Measurements from ENCODE around the gene TSG101.
A peak's percentile ranks its signal among the peaks of the same experiment; 100 is the strongest.

Gene TSG101

DNA sequence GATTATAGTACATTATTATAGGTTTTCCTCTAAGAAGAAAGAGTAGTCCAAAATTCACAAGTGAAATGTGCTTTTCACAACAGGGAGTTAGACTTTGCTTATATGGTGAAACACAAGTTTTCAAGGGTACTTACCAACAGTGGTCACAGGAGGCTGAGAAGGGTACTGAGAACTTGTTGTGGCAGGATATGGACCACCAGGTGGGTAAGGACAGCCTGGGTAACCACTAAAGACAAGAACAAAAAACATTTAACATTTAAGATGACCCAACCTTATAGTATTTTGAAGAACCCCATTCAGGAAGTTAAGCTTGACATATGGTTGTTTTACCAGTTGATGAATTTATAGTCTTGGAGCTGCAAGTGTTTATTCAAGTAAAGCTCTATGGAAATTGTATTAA lies 24.4 kb downstream of the TSG101 start:
- TF ChIP-seq, protein P1, sequence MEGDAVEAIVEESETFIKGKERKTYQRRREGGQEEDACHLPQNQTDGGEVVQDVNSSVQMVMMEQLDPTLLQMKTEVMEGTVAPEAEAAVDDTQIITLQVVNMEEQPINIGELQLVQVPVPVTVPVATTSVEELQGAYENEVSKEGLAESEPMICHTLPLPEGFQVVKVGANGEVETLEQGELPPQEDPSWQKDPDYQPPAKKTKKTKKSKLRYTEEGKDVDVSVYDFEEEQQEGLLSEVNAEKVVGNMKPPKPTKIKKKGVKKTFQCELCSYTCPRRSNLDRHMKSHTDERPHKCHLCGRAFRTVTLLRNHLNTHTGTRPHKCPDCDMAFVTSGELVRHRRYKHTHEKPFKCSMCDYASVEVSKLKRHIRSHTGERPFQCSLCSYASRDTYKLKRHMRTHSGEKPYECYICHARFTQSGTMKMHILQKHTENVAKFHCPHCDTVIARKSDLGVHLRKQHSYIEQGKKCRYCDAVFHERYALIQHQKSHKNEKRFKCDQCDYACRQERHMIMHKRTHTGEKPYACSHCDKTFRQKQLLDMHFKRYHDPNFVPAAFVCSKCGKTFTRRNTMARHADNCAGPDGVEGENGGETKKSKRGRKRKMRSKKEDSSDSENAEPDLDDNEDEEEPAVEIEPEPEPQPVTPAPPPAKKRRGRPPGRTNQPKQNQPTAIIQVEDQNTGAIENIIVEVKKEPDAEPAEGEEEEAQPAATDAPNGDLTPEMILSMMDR (IDR thresholded peaks at IDR 0.05) = no peak
- Mint-ChIP-seq H3K4me1 (no peaks in the 10 kb centered on the region), H3K36me3 (ENCODE audit: low read depth) (peaks cover 72% of the 10 kb centered on the region), H3K4me3 (no peak overlapping the region), H3K27ac (no peak overlapping the region), H3K27me3 (ENCODE audit: low read depth, poor library complexity) (no peaks in the 10 kb centered on the region), H3K9me3 (no peaks in the 10 kb centered on the region)
- DNase-seq = no peak

DNA sequence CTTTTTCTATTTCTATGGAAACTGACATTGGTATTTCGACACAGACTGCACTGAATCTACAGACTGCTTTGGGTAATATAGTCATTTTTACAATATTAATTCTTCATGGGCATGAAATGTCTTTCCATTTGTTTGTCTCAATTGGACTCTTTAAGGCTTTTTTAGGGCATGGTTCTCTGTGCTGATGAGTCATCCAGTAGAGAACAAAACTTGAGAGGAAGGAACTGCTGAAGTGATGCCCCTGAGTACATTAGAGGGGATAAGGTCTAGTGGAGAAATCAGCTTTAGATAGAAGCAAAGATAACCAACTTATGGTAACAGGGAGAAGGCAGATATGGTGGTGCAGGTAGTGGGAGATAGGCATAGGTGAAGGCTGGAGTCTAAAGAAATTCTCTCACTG lies 25.1 kb downstream of the TSG101 start:
- TF ChIP-seq, protein P1 (IDR thresholded peaks at IDR 0.05) = no peak
- Mint-ChIP-seq H3K4me3 (no peak overlapping the region), H3K36me3 (ENCODE audit: low read depth) (peaks cover 72% of the 10 kb centered on the region), H3K4me1 (no peaks in the 10 kb centered on the region), H3K27ac (no peak overlapping the region), H3K27me3 (ENCODE audit: low read depth, poor library complexity) (no peaks in the 10 kb centered on the region), H3K9me3 (no peaks in the 10 kb centered on the region)
- no peak for DNase-seq

DNA sequence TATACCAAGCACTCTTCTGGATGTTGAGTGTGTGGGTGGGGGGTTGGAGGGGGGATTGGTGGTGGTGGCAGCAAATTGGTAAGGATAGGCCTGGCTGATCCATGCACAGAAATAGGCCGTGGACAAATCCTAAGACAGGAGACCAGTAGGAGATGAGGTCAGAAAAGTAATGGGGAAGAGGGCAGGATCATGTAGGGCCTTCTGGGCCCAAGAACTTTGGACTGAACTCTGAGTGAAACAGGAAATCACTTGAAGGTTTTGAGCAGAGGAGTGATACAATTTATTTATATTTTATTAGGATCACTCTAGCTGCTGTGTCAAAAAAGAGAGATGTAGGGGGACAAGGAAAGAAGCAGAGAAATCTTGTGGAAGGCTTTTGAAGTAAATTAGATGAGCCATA lies 28.7 kb downstream of the TSG101 start:
- no peaks in the 10 kb centered on the region for H3K4me1 Mint-ChIP-seq
- DNase-seq = no peak

DNA sequence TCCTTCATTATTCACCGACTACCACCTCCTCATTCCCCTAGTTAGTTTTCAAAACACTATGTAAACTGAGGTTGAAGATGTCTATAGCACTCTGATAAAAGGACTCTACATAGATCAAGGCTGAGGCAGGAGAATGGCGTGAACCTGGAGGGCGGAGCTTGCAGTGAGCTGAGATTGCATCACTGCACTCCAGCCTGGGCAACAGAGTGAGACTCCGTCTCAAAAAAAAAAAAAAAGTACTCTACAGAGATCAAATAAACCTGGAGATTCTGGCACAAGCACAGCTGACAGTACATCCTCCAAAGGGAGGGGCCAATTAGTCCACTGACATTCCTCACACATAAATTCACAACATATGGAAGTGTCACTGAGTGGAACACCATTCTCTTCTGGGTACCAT lies 31.0 kb downstream of the TSG101 start:
- Mint-ChIP-seq H3K4me1 (no peaks in the 10 kb centered on the region), H3K36me3 (ENCODE audit: low read depth) (peaks cover 52% of the 10 kb centered on the region), H3K4me3 (no peak overlapping the region), H3K27ac (no peak overlapping the region), H3K27me3 (ENCODE audit: low read depth, poor library complexity) (no peaks in the 10 kb centered on the region), H3K9me3 (no peaks in the 10 kb centered on the region)
- TF ChIP-seq, protein P1 (IDR thresholded peaks at IDR 0.05) = no peak
- DNase-seq = no peak

More for the DNA sequence above, 28.7 kb downstream of the TSG101 start:
- no peak overlapping the region for H3K4me3 Mint-ChIP-seq
- no peaks in the 10 kb centered on the region for H3K9me3 Mint-ChIP-seq
- no peaks in the 10 kb centered on the region for H3K27me3 Mint-ChIP-seq (ENCODE audit: low read depth, poor library complexity)
- peaks cover 70% of the 10 kb centered on the region for H3K36me3 Mint-ChIP-seq (ENCODE audit: low read depth)
- no peak overlapping the region for H3K27ac Mint-ChIP-seq
- TF ChIP-seq, protein P1 (IDR thresholded peaks at IDR 0.05) = no peak

DNA sequence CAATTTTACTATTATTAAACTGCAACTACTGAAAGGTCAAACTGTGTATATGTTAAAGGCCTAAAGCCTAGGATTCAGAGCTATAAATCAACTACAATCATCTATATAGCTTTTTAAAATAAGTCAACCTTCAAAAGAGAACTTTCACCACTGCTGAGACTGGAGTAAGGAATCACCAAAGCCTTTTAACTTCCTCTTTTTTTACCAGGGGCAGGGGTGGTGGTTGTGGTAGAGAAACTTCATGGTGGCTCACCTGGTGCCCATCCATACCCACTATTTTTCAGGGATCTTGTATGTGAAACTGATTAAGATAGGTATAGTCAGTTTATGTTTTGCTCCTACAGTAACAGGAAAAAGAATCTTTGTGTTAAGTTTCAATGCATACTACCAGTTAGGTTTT lies 31.5 kb downstream of the TSG101 start:
- TF ChIP-seq, protein P1 (IDR thresholded peaks at IDR 0.05) = no peak
- no peaks in the 10 kb centered on the region for H3K4me1 Mint-ChIP-seq
- no peak overlapping the region for H3K27ac Mint-ChIP-seq
- H3K9me3 Mint-ChIP-seq = no peaks in the 10 kb centered on the region
- H3K36me3 Mint-ChIP-seq (ENCODE audit: low read depth) = peaks cover 52% of the 10 kb centered on the region
- H3K27me3 Mint-ChIP-seq (ENCODE audit: low read depth, poor library complexity) = no peaks in the 10 kb centered on the region
- no peak overlapping the region for H3K4me3 Mint-ChIP-seq
- no peak for DNase-seq

DNA sequence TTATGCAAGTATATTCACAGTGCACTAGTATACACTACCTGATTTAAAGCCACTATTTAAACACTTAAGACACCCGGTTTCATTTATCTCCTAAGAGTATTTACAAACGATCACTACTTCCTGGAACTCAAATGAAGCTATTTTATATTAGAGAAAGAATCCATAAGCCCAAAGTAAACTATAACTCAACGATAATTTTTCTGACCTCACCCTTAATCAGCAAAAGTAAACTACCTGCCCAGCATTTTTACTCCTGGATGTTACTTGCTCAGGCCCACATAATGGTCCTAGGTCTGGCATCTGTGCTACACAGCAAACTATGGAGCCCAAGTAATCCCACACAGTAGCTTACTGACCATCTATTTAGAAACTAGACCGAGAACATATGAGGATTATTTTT lies 33.4 kb downstream of the TSG101 start:
- Mint-ChIP-seq H3K36me3 (ENCODE audit: low read depth) (peaks cover 45% of the 10 kb centered on the region), H3K4me3 (no peak overlapping the region), H3K27me3 (ENCODE audit: low read depth, poor library complexity) (no peaks in the 10 kb centered on the region), H3K9me3 (no peaks in the 10 kb centered on the region), H3K4me1 (no peaks in the 10 kb centered on the region), H3K27ac (peak overlapping the region; percentile 68)
- TF ChIP-seq, protein P1 (IDR thresholded peaks at IDR 0.05) = no peak
- DNase-seq = no peak

Data from nephron progenitor cell (in vitro differentiated cells).